Urinary bladder (tissue), 4 donors: ENCODE measurements around the gene IGFBP5. TPM values are rescaled to one million over a fixed set of nuclear protein-coding genes. Genes with fewer than 3 reads are reported as not detected.
A peak's percentile ranks its signal among the peaks of the same experiment; 100 is the strongest.

Experiments
- DNase-seq: peaks from one replicate; pipeline ENCODE4 v3.0.0-alpha.2; 2015; ENCODE audit errors: extremely low spot score
- H3K27ac ChIP-seq: one replicate; pipeline ENCODE4 v1.5.1; 2013; ENCODE audit warnings: low read depth, mild to moderate bottlenecking, moderate library complexity
- H3K36me3 ChIP-seq: one replicate; pipeline ENCODE4 v1.6.1; 2013; ENCODE audit warnings: mild to moderate bottlenecking, moderate library complexity; ENCODE audit not compliant: insufficient read depth
- H3K4me1 ChIP-seq: one replicate; pipeline ENCODE4 v1.6.1; 2013; ENCODE audit warnings: mild to moderate bottlenecking, moderate library complexity; ENCODE audit not compliant: insufficient read depth
- H3K4me3 ChIP-seq: one replicate; pipeline ENCODE4 v1.5.1; 2013; ENCODE audit warnings: low read depth, low read length
- WGBS: extraction: QIAGEN DNeasy Blood & Tissue Kit; methylation state at CpG from one replicate; pipeline ENCODE4 v1.1.7; 2013; 5-methylcytosine and 5-hydroxymethylcytosine counted together
- polyA plus RNA-seq: library from polyadenylated mRNA; stranded (reverse); fragments of 200-250 nt; gene quantifications from one replicate; pipeline ENCODE4 v1.2.3, GENCODE V29; 2013
- total RNA-seq: library from RNA; depleted of rRNA; stranded (reverse); fragments of >200 nt; gene quantifications from one replicate; pipeline ENCODE4 v1.2.3, GENCODE V29; 2014
- donor health status: healthy with polysubstance abuse.
- donor health status: healthy.

Gene IGFBP5
- total and polyA plus RNA-seq, 2 donors, result 159 to 516 TPM

DNA sequence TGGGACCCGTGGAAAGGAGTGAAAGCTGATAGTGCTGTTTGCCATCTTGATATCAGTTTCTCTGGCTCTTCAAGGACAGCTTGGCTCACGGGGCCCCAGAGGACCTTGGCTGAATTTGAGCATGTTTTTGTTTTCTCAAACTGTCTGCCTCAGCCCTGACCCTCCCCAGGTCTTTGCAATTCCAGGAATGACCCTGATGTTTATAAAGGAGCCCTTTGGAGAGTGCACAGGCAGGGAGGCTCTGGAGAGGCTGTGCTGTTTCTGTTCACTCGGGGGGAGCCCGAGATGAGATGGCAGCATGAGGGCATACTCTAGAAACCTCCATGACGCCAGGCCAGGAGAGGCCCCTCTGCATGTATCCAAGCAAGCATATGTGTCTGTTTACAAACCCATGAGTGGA lies 45.8 kb downstream of the IGFBP5 start:
- Histone ChIP-seq H3K4me1 (no peaks in the 10 kb centered on the region), H3K36me3 (no peaks in the 10 kb centered on the region), H3K4me3 (no peak overlapping the region), H3K27ac (no peak overlapping the region)
- no peak for DNase-seq
- 69% methylated on average over 5 of the region's 5 CpGs for WGBS

DNA sequence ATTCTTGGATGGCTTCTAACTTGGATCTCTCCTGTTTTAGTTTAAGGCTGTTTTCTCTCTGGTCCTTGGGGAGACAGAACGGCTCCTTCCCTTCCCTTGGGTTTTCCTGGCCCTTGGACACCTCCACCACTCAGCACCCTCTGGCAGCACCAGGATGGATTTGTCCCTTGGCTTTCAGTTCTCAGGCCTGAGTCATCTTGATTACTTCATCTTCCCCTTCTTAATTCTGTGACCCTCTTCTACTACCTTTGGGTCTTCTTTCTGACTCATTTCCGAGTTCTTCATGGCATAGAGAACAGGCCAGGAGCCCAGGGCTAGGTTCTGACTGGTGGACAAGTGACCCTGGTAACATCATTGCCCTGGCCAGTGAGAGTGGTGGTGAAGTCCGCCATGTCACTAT lies 47.2 kb downstream of the IGFBP5 start:
- WGBS, result 76% methylated on average over 3 of the region's 3 CpGs
- no peak for DNase-seq
- Histone ChIP-seq H3K36me3 (no peaks in the 10 kb centered on the region), H3K4me3 (no peak overlapping the region), H3K4me1 (no peaks in the 10 kb centered on the region), H3K27ac (no peak overlapping the region)

DNA sequence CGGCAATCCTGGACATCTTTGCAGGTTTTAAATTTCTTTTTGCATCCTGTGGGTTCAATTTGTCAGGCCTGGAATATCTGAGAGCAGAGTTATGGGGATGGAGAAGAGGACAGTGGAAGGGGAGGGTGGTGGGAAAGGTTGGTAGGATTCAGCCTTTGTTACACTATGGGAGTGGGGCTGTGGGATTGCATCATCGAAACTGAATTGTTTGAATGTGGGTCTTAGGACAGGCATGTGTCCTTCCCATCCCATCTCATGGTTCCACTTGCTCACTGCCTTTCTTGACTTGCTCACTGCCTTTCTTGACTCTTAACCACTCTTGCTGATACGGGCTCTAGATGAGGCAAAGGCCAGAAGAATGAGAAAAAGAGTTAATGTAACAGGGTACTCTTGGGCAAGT lies 49.2 kb downstream of the IGFBP5 start:
- Histone ChIP-seq H3K27ac (no peak overlapping the region), H3K4me1 (no peaks in the 10 kb centered on the region), H3K4me3 (no peak overlapping the region), H3K36me3 (no peaks in the 10 kb centered on the region)
- 98% methylated on average over 3 of the region's 3 CpGs for WGBS
- no peak for DNase-seq

DNA sequence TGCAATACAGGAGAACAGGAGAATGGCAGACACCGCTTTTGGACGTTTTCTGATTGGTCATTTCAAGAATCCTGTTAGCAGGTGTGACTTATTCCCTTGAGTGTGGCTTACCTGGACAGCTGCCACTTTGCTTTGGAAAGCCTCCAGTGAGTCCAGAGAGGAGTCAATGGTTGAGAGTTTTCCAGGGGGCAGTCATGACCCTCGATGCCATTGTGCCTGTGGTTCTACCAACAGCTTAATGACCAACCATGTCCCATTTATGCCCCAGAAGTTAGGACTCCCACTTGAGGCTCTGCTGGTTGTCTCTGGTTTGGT lies 49.8 kb downstream of the IGFBP5 start:
- WGBS, result 80% methylated on average over 3 of the region's 3 CpGs
- Histone ChIP-seq H3K36me3 (no peaks in the 10 kb centered on the region), H3K4me1 (no peaks in the 10 kb centered on the region), H3K4me3 (no peak overlapping the region), H3K27ac (no peak overlapping the region)
- DNase-seq, result no peak

DNA sequence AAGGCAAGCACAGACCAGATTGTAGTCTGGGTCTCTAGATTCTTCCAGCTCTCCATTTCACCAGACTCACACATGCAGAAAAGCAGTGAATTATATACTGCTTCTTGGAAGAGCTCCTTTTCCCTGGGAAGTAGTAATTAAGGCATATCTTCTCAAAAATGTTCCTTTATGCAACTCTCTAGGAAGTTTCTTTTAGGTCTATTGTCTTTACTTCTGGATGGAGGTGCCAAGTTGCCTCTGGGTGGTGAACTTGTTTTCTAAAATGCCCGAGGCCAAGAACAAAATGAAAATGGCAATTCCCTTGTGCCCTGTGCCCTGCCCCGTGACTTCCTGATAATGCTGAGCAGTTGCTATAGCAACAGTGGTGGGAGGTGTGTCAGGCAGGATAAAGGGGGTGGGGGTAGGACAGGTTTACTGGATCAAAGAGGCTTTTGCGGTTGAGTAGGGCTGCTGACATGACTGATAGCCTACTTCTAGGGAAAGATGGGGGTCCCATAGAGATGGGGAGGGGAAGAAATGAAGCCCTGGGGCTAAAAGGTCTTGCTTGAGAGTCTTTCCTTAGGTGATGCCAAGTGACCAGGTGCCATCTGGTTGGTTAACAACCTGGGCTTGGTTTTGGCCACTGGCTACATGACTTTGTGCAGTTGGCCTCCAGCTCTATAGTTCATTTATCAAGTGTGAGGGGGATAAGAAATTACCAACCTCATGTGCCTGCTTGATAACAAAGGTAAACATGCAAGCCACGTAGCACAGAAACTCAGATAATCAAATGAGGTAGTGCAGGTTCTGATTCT lies 50.3 kb downstream of the IGFBP5 start:
- WGBS, result 76% methylated on average over 4 of the region's 4 CpGs
- Histone ChIP-seq H3K4me3 (no peak overlapping the region), H3K4me1 (no peaks in the 10 kb centered on the region), H3K27ac (no peak overlapping the region), H3K36me3 (no peaks in the 10 kb centered on the region)
- no peak for DNase-seq

DNA sequence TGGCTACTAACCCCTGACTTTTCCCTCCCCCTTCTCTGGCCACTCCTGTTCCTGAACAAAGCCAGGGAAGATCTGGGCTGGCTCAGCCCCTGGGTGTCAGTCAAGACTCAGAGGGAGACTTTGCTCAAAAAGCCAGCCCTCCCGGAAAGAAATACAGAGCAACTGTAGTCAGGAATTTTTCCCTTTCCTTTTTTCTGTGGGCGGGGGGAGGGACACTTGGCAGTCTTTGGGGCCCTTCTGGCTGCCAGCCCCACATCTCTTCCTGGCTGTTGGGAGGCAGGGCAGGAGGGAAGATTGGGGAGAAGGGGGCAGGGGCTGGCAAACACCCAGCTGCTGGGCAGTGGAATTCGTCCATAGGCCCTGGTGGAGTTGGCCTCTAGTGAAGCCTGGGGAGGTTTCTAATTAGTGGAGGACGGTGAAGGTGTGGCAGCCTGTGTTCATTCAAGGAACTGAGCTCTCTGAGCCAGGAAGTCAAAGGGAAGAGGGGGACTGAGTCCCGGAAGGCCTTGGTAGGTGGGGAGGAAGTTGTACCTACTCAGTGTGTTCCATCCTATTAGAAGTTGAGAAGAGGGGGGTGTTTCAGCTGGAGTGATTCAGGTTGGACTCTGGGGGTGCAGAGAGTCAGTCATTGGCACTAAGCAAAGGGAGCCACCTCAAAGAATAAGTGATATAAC lies 51.2 kb downstream of the IGFBP5 start:
- no peak for DNase-seq
- H3K4me3 ChIP-seq, result no peak overlapping the region
- H3K27ac ChIP-seq, result no peak overlapping the region
- WGBS, result 40% methylated on average over 5 of the region's 5 CpGs
- no peaks in the 10 kb centered on the region for H3K4me1 ChIP-seq
- H3K36me3 ChIP-seq, result no peaks in the 10 kb centered on the region

DNA sequence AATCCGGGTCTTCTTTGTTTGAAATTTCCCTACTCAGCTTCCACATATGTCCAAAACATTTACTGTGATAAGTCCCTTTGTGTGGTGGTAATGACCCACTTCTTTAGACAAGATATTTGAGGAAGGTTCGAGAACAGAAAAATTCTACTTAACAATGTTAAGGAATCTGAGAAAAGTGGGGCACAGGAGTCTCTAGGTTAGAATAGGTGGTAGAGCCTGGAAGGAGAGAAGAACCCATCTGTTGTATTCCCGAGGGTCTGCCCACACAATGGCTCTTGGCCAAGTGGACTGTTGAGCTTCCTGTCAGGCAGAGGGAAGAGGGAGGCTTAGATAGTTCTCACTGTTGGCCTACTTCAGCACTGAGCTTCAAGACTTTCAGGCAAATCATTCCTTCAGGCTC lies 57.9 kb downstream of the IGFBP5 start:
- DNase-seq, result no peak
- peaks cover 2% of the 10 kb centered on the region for H3K4me1 ChIP-seq
- H3K4me3 ChIP-seq, result no peak overlapping the region
- no peaks in the 10 kb centered on the region for H3K36me3 ChIP-seq
- WGBS, result 72% methylated on average over 3 of the region's 3 CpGs
- peak overlapping the region; percentile 42 for H3K27ac ChIP-seq

DNA sequence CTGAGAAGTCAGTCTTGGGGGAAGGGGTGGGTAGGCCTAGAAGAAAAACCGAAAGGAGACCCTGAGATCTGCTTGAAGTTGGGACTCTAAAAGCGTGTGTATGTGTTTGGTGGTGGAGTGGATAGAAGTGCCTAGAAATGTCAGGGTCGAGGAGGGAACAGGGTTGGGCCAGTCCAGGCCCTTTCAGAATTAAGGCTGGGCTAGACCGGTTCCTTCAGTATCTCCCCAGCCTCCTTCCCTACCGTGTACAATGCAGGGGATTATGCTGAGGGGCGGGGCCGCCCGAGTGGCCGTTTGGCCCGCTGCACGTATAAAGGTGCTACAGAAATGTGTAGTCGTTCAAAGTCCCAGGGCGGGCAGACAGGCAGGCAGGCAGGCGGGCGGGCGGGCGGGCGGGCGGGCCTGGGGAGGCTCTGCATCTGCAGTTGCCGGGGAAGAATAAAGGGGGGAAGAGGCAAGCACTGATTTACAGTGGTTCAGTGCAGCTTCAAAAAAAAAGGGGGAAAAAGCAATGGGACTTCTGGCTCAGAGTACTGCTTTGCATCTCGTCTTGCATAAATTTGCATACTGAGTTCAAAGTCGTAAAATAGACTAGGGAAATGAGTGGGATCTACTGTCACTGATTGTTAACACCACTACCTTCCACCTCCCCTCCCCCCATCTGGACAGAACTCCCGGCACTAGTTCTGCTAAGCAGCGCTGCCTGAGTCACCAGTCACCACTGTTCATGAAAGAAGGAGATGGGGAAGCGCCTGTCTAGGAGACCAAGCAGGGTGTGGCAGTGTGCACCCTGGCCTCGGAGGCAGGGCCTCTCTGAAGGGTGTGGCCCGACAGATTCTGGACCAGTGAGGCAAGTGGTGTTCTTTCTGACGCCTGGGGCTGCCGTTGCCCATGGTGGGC lies 58.5 kb downstream of the IGFBP5 start:
- peak overlapping the region; percentile 61 for H3K27ac ChIP-seq
- H3K4me1 ChIP-seq, result peaks cover 2% of the 10 kb centered on the region
- no peaks in the 10 kb centered on the region for H3K36me3 ChIP-seq
- DNase-seq, result no peak
- no peak overlapping the region for H3K4me3 ChIP-seq
- 59% methylated on average over 29 of the region's 29 CpGs for WGBS

DNA sequence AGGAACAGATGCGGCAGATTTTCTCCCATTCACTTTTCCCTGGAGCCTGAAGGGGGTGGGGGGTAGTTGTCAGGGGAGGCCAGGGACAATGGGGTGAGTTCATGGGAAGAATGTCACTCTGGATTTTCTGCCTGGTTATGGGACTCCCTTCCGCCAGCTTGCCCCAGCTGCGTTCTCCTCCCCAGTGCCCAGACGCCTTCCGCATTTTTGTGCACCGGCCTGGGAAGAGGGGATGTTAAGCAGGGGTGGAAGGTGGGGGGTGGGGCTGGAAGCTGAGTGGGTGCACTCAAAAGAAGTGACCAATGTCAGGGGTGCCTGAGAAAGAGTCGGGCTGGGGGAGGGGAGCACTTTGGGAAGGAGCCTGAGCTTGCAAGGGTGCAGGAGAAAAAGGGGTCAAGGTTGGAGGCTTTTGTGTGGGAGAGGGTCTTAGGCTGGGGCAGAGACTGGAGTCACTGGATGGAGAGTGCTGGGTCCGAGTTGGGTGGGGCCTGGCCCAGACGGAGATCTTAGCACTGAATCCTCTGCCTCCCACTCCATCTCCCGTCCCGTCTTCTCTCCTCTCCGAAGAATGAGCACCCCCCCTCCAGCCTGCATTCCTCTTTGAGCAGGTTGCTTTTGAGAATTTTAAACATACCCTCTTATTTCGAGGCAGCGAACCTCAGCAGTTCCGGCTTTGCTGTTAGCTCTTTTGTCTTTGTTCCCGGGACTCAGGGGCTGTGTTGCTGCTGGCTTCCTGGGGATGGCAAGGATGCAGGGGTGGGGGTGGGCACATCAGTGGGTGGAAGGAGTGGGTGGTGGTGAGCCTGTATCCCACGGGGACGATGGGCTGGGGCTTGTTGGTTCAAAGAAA lies 59.4 kb downstream of the IGFBP5 start:
- WGBS, result 72% methylated on average over 18 of the region's 18 CpGs

DNA sequence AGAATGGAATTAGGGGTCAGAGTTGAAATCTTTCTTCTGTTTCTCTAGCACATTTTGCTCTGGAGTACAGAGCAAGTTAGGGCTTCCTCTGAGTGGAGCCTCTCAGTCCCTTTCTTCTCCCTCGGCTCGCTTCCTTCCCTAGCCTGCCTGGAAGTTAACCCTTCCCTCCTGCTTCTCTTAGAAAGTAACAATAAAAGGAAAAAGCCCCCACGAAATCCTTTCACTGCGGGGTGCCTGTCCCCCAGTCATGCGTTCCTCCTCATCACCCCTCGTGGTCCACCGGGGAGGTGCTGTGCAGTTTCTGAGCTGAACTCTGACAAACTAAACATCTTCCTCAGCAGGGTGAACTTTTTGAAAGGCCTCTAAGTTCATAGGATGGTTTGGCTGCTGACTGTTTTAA lies 60.2 kb downstream of the IGFBP5 start:
- Histone ChIP-seq H3K4me1 (peaks cover 2% of the 10 kb centered on the region), H3K36me3 (no peaks in the 10 kb centered on the region), H3K4me3 (peak overlapping the region; percentile 78), H3K27ac (peak overlapping the region; percentile 27)
- WGBS, result 54% methylated on average over 7 of the region's 7 CpGs
- DNase-seq, result no peak

More for the DNA sequence above, 59.4 kb downstream of the IGFBP5 start:
- Histone ChIP-seq H3K4me3 (peak overlapping the region; percentile 10), H3K27ac (peak overlapping the region; percentile 61), H3K36me3 (no peaks in the 10 kb centered on the region), H3K4me1 (peaks cover 2% of the 10 kb centered on the region)
- DNase-seq, result no peak

DNA sequence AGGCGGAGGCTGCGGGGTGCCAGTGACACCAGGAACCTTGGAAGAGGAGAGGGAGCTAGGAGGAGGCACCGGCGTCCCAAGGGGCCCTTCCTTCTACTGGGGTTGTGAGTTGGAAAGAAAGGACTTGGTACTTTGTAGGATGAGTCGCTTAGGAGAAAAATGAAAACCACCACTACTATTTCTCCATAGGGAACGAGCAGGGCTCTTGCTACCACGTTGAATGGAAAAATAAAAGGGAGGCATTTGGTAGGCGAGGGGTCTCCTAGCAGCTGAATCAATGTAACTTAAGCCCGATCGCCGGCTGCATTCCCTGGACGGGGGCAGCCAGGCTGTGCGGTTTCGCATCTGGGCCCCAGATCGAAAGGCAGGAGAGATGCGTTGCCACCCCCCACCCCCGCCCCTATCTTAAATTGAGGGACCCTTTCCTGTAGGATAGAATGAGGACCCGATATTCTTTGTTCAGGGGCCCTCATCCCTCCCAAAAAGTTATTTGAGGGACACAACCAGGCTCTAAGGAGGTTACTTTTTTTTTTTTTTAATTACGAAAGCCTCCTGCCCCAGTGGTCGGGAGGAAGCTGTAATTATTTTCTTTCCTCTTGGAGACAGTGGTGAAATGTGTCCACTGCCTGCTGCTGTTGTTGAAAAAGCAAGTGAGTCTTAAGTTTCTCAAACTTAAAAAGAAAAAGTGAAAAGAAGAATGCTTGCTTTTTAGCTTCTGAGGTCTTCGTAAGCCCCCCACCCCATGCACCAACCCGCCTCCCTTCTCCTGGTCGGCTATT lies 60.8 kb downstream of the IGFBP5 start:
- Histone ChIP-seq H3K27ac (peak overlapping the region; percentile 27), H3K4me1 (peaks cover 2% of the 10 kb centered on the region), H3K36me3 (no peaks in the 10 kb centered on the region), H3K4me3 (peak overlapping the region; percentile 78)
- WGBS, result 30% methylated on average over 23 of the region's 23 CpGs
- no peak for DNase-seq

DNA sequence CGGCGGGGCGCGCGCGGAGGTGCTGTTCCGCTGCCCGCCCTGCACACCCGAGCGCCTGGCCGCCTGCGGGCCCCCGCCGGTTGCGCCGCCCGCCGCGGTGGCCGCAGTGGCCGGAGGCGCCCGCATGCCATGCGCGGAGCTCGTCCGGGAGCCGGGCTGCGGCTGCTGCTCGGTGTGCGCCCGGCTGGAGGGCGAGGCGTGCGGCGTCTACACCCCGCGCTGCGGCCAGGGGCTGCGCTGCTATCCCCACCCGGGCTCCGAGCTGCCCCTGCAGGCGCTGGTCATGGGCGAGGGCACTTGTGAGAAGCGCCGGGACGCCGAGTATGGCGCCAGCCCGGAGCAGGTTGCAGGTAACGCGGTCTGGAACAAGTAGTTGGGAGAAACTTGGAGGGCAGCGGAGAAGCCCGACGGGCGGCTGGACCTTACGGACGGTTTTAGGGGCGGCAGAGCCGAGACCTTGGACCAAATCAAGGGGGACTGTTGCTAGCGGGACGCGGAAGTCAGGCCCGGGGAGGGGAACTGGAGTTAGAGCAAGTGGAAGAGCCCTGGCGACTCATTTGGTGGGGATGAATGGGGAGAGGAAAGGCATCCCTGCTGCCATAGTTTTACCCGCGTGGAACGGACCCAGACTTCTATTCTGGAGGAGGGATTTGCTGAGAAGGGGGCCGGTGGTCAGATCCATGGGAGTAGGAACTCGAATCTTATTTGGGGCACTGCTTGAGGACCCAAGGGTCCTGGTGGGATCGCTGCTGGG lies 61.6 kb downstream of the IGFBP5 start:
- WGBS, result under 1% methylated on average over 71 of the region's 71 CpGs
- Histone ChIP-seq H3K36me3 (no peaks in the 10 kb centered on the region), H3K4me1 (peaks cover 2% of the 10 kb centered on the region), H3K4me3 (peak overlapping the region; percentile 78), H3K27ac (no peak overlapping the region)
- no peak for DNase-seq
